GM19452 (cell line): Measurements from ENCODE around the gene FNDC11.
"Not testable (repeated sequence)": the region's sequence is repeated elsewhere in the genome, so short reads cannot be mapped to it uniquely, and the experiment has no call there.

Experiments used
- ATAC-seq: cut with Tn5 transposase; IDR thresholded peaks from one replicate; pipeline ENCODE4 v1.9.1; 2021; ENCODE audit not compliant: unreplicated experiment

FNDC11 gene

GRCh38 chr20:63565699-63566335, 11.9 kb downstream of the FNDC11 start:
- no peak for ATAC-seq

DNA sequence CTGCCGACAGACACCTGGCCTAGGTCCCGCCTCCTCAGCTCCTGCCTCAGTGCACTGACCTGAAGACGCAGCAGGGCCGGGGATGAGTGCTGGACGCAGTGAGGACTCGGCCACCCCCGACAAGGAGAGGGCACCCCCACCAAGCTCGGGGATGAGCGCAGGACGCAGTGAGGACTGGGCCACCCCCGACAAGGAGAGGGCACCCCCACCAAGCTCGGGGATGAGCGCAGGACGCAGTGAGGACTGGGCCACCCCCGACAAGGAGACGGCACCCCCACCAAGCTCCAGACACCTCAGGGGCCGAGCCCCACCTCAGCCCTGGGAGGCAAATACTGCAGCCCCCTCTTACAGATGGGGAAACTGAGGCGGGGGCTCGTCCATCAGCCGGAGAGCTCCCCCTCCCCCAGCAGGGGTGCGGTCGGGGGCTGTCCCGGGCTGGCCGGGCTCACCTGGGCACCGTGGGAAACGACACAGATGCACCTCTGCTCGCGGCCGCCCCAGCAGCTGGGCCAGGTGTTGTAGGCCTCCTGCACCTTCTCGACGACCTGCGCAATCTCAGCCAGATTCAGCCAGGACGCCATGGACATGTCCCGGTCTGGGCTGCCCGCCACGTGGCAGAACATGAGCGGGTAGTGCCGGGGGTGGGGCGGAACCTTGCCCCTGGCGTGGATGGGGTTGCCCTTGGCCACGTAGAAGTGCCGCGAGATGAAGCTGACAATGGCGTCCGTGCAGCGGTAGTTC, 12.6 kb downstream of the FNDC11 start:
- no peak for ATAC-seq

- no peak for ATAC-seq
These were observed 13.1 kb downstream of the FNDC11 start for GRCh38 chr20:63567136-63567385.

- peak; percentile 51 for ATAC-seq
These were observed 13.6 kb downstream of the FNDC11 start for GRCh38 chr20:63567386-63568169.

DNA sequence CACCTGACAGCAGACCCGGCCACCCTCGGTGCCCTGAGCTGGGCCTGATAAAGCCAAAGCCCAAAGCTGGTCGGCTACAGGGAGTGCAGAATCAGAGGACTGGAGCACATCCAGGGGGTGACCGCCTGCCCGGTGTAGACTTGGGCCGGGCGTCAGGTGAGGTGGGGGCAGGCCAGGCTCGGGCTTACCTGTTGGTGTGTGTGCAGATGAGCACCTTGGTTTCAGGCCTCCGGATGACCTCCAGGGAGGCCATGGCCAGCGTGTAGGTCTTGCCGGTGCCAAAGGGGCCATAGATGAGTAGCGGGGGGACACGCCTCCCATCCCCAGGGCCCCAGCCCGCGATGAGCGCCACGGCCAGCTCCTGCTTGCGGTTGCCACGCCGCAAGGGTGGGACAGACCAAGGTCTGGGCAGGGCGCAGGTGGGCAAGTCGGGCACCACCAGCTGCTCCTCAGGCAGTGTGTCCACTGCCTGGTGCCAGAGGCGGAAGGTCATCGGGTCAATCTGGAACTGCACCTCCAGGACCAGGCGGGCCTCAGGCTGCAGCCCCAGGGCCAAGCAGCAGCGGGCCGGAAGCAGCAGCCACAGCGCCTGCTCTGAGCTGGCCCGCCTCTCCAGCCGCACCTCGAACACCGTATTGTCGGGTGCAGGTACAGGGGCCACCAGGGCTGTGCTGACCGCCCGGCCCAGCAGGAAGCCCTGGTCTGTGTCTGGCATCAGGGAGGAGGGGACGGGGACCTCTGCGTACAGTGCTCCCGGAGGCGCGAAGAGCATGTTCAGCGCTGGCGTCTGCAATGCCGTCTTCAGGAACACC, 14.4 kb downstream of the FNDC11 start:
- ATAC-seq: peak; percentile 14

- no peak for ATAC-seq
These were observed 15.3 kb downstream of the FNDC11 start for GRCh38 chr20:63568986-63569949.

DNA sequence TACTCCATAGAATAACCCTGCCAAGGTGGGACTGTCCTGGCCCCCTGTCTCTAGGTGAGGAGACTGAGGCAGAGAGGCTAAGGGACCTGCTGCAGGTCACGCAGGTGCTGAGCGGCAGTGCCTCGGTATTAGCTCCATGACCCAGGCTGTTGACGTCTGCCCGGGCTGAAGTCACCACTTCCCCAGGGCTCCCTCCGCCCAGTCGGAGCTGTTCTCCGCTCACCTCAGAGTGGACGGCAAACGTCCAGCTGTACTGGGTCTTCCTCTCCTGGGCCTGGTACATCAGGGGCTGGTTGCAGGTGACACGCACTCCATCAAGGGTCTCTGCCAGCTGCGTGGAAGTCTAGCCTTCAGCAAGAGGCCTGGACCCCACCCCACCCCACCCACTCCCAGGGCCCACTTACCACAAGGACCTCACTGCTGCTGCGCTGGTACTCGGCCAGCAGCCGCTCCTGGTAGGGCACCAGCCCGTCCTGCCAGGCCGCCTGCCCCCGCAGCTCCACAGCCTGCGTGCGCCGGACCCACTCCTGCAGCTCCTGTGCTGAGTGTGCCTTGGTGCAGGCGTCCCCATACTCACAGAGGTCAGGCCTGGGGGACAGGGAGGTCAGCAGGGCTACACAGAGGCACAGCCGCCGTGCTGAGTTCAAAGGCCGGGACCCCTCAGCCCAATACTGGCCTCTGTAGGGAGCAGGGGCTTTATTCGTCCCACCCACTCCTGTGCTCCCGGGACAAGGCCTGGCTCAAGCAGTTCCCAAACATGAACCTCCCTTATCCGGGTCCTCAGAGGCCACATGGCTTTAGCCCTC, 16.5 kb downstream of the FNDC11 start:
- no peak for ATAC-seq

- not testable (repeated sequence) for ATAC-seq
These were observed 17.1 kb downstream of the FNDC11 start for GRCh38 chr20:63571087-63571478.

GRCh38 chr20:63572071-63572787, 18.3 kb downstream of the FNDC11 start:
- ATAC-seq: no peak

- no peak for ATAC-seq
These were observed 19.1 kb downstream of the FNDC11 start for GRCh38 chr20:63572788-63573646.

DNA sequence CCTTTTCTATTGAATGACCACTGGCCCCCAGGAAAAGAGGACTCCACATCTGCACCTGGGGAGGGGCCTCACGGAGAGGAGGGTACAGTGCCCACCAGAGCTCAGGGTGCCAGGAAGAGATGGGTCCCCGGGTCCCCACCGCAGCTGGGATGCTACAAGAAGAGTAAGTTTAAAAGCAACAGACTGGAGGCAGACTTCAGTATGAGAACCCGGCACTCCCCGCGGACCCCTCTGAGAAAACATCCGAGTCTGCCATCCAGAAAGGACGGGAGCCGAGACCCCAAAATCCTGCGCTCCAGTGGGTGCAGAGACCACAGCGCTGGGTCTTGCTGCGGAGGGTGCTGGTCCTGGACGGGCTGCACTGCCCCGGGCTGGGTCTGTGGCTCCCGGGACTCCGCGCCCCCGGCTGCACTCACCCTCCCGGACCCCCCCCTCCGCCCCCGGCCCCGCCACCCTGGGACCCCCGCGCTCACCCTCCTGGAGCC, 19.7 kb downstream of the FNDC11 start:
- no peak for ATAC-seq

DNA sequence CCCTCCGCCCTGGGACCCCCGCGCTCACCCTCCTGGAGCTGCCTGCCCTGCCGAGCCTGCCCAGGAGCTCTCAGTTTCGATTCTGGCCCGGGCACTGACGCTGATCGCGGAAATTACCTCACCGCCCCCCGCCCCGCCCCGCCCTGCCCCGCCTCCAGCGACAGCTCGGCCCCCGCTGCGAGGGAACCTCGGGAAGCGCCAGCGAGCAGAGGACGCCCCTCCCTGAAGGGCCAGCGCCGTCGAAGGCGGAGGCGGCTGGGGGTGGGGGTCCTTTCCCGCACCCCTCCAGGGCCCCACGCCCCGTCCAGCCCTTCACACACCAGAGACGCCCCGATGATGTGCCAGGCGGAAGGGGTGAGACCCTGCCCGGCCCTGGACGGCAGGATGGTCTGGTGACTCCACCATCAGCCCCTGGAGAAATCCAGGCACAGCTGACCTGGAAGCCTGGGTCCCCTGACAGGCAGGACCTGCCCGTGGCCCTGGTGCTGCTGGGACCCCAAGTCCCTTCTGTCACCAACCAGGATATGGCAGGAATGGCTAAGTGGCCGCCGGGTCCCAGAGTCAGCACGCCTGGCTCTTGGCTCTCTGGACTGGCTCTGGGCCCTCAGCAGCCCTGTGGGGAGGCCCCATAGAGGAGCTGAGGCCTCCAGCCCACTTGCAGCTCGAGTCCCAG, 20.3 kb downstream of the FNDC11 start, which contains the start of gene HELZ2:
Gene HELZ2, minus strand, starts transcription at position 84 of the 673 bp plus-strand sequence. CDS start 1,854 bp downstream, outside the sequence.
- peak; percentile 64 for ATAC-seq

- ATAC-seq: no peak
These were observed 21.1 kb downstream of the FNDC11 start for GRCh38 chr20:63574829-63575743.

- no peak for ATAC-seq
These were observed 22.4 kb downstream of the FNDC11 start for GRCh38 chr20:63576311-63576710.

GRCh38 chr20:63577317-63577894, 23.4 kb downstream of the FNDC11 start:
- ATAC-seq: no peak
